Left lung (tissue), 10 donors: ENCODE measurements around the gene MCF2L2. TPM values are rescaled to one million over a fixed set of nuclear protein-coding genes. Genes with fewer than 3 reads are reported as not detected.
A peak's percentile ranks its signal among the peaks of the same experiment; 100 is the strongest.

Experiments used
- ATAC-seq: fragments of 200-7000 bp; cut with Tn5 transposase; one replicate; pipeline ENCODE4 v1.9.1; 2020; ENCODE audit warnings: moderate library complexity
- DNase-seq, 4 donors: peaks; one replicate each; pipeline ENCODE4 v3.0.0-alpha.2; 2013 to 2020
- H3K27ac ChIP-seq, 2 donors: fragments of 200-600 bp; sonication (generic) in 1 of 2; one replicate each; pipeline versions ENCODE4 v1.5.0 to v1.8.0; 2020 to 2021
- H3K27me3 ChIP-seq, 2 donors: fragments of 200-600 bp; sonication (generic) in 1 of 2; one replicate each; pipeline versions ENCODE4 v1.5.0 to v1.8.0; 2020 to 2021
- H3K36me3 ChIP-seq, 2 donors: fragments of 200-600 bp; sonication (generic) in 1 of 2; one replicate each; pipeline versions ENCODE4 v1.5.0 to v1.8.0; 2020 to 2021
- H3K4me1 ChIP-seq, 2 donors: fragments of 200-600 bp; one replicate each; pipeline ENCODE4 v1.8.0; 2021
- H3K4me3 ChIP-seq, 2 donors: fragments of 200-600 bp; sonication (generic) in 1 of 2; one replicate each; pipeline versions ENCODE4 v1.5.0 to v1.8.0; 2020 to 2021; ENCODE audit warnings: mild to moderate bottlenecking in 1 of 2
- H3K9me3 ChIP-seq, 2 donors: fragments of 200-600 bp; sonication (generic) in 1 of 2; one replicate each; pipeline versions ENCODE4 v1.5.0 to v1.8.0; 2020 to 2021
- intact Hi-C, 2 donors: fragments of 100-400 bp; cut with DNase I; formaldehyde crosslinking; loops; one replicate each; pipeline versions ENCODE4 v1.11.2 to v1.14.2; 2022
- polyA plus RNA-seq, 6 donors: library from polyadenylated mRNA; unstranded; fragments of 120-200 nt; gene quantifications; one replicate each; pipeline ENCODE4 v1.2.1, GENCODE V29; 2013; ENCODE audit not compliant: insufficient read length in 6 of 6
- total RNA-seq, 2 donors: library from RNA; stranded (reverse); fragmentation: NEBNext Ultra II Directional; extraction: Animal tissue kit (Norgen Biotek cat#: 25700); gene quantifications; one replicate each; pipeline ENCODE4 v1.2.1, GENCODE V29; 2021
- TF ChIP-seq, protein P1 (sequence below), 2 donors: fragments of 200-600 bp; sonication (generic) in 1 of 2; IDR thresholded peaks; one replicate each; pipeline versions ENCODE4 v1.5.0 to v1.8.0; 2021; ENCODE audit warnings: antibody characterized with exemption in 2 of 2
- donor health status: DM: no; HTN: yes; CAD: no.
- donor health status: DM: no; HTN: no; CAD: no.

Gene MCF2L2
- total and polyA plus RNA-seq, 8 donors, result 0.41 to 3.5 (median 2.2) TPM

DNA sequence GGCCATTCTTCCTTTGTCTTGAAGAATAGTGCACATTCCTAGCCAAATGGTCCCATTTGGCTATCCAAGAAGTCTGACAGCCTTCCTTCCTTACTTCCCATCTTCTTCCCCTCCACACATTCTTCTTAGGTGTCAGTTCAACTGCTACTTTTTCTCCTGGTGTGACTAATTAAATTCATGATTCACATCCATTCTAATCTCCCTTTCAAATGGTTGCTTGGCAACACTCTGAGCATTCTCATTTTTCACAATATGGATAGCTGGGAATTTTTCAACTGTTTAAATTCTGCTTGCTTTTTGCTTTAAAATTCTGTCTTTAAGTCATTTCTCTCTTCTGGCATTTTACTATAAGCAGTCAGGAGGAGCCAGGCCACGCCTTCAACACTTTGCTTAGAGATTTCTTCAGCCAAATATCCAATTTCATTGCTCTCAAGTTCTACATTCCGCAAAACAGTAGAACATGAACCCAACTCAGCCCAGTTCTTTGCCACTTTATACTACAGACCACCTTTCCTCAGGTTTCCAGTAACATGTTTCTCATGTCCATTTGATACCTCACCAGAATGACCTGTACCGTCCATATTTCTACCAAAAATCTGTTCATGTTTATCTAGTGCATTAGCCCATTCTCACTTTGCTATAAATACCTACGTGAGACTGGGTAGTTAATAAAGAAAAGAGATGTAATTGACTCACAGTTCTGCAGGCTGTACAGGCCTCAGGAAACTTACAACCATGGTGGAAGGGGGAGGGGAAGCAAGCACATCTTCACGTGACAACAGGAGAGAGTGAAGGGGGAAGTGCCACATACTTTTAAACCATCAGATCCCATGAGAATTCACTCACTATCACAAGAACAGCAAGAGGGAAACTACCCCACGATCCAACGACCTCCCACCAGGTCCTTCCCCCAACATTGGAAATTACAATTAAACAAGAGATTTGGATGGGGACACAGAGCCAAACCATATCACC lies 31.9 kb upstream of the MCF2L2 start:
- no peaks in the 10 kb centered on the region for H3K27me3 ChIP-seq
- intact Hi-C loops, result no loop called here
- H3K9me3 ChIP-seq, result no peaks in the 10 kb centered on the region
- H3K36me3 ChIP-seq, result peaks cover 0 to under 1% of the 10 kb centered on the region in 2 donors
- H3K4me1 ChIP-seq, result no peaks in the 10 kb centered on the region
- TF ChIP-seq, protein P1, sequence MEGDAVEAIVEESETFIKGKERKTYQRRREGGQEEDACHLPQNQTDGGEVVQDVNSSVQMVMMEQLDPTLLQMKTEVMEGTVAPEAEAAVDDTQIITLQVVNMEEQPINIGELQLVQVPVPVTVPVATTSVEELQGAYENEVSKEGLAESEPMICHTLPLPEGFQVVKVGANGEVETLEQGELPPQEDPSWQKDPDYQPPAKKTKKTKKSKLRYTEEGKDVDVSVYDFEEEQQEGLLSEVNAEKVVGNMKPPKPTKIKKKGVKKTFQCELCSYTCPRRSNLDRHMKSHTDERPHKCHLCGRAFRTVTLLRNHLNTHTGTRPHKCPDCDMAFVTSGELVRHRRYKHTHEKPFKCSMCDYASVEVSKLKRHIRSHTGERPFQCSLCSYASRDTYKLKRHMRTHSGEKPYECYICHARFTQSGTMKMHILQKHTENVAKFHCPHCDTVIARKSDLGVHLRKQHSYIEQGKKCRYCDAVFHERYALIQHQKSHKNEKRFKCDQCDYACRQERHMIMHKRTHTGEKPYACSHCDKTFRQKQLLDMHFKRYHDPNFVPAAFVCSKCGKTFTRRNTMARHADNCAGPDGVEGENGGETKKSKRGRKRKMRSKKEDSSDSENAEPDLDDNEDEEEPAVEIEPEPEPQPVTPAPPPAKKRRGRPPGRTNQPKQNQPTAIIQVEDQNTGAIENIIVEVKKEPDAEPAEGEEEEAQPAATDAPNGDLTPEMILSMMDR (IDR thresholded peaks at IDR 0.05), result no peak
- DNase-seq (no peak), ATAC-seq (no peak)
- H3K27ac ChIP-seq, result no peak overlapping the region
- H3K4me3 ChIP-seq, result no peak overlapping the region

DNA sequence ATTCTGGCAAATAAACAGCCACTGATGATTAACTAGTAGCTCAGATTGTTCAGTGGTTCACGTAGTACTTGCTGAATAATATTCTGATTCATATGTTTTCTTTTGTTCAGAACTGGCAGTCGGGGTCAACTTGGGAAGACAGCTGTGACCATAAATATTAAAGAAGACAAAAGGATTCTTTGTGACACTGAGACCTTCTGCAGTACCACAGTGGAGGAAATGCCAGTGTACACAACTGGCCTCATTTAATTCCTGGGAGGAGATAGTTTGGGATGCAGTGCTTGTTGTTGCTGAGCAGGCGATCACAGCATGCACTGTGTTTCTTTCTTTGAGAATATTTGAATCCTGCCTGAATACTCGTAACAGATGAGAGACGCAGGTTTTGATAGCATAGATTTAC lies 26.7 kb upstream of the MCF2L2 start:
- DNase-seq (no peak), ATAC-seq (no peak)
- peaks cover 0 to 5% of the 10 kb centered on the region in 2 donors for H3K36me3 ChIP-seq
- H3K27ac ChIP-seq, result no peak overlapping the region
- intact Hi-C loops, result no loop called here
- no peak overlapping the region for H3K4me3 ChIP-seq
- peaks cover 0 to under 1% of the 10 kb centered on the region in 2 donors for H3K4me1 ChIP-seq
- no peaks in the 10 kb centered on the region for H3K27me3 ChIP-seq
- TF ChIP-seq, protein P1 (IDR thresholded peaks at IDR 0.05), result no peak
- H3K9me3 ChIP-seq, result no peaks in the 10 kb centered on the region

DNA sequence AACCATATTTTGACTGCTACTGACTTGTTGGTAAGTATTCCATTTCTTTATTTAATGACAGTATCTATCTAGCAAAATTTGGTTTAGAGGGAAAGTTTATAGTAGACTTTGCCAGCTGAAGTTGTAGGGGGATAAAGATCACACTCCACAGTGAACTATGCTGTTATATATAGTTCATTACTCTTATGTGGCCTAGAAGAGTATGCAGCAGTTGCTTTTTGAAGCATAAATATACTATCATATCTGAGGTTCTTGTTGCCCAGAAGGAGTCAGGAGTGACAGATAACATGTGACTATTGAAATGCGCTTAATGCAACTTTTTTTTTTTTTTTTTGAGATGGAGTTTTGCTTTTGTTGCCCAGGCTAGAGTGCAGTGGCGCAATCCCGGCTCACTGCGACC lies 25.6 kb upstream of the MCF2L2 start:
- ATAC-seq, result no peak
- Histone ChIP-seq H3K27ac (no peak overlapping the region), H3K27me3 (no peaks in the 10 kb centered on the region), H3K4me3 (no peak overlapping the region), H3K4me1 (peaks cover 4 to 6% of the 10 kb centered on the region in 2 donors), H3K9me3 (no peaks in the 10 kb centered on the region), H3K36me3 (peaks cover 0 to 5% of the 10 kb centered on the region in 2 donors)
- TF ChIP-seq, protein P1 (IDR thresholded peaks at IDR 0.05), result no peak
- intact Hi-C loops, result no loop called here
- DNase-seq, result no peak

DNA sequence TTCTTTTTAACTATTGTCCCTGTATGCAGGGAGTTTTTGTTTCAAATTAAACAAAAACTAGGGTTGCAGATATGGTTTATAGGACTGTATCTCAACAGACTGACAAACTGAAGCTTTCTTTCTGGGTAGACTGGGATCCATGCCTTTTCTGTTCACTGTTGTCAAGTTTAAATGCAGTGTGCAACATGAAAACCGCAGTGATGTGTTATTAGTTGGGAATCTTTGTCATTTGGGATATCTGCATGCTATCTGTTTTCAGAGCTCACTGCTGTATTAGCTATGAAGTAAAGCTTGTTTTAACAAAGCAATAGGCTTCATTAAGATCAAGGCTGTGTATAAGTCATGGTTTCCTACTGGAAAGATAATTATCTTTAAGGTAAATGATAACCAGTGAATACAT lies 21.4 kb upstream of the MCF2L2 start:
- H3K27me3 ChIP-seq, result no peaks in the 10 kb centered on the region
- no peak overlapping the region for H3K4me3 ChIP-seq
- H3K36me3 ChIP-seq, result no peaks in the 10 kb centered on the region
- ATAC-seq (no peak), DNase-seq (no peak)
- intact Hi-C loops, result no loop called here
- no peaks in the 10 kb centered on the region for H3K9me3 ChIP-seq
- H3K27ac ChIP-seq, result no peak overlapping the region
- H3K4me1 ChIP-seq, result peaks cover 11 to 15% of the 10 kb centered on the region in 2 donors
- TF ChIP-seq, protein P1 (IDR thresholded peaks at IDR 0.05), result no peak

DNA sequence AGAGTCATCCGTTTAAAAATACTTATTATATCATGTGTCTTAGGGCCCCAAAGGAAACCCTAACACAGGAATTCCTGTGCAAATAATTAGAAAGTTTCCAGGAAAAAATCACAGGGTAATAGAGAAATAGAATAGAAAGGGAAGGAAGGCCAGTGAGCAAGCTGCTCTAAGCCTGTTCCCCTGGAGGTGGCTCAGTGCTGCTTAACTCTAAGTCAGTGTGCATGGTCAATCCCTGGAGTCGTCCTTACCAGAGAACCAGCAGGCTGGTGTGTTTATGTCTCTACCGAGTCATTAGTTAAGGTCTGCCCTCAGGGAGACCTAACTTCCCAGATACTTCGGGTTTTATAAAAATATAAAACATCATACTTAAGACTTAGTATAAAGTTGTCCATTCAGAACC lies 21.0 kb upstream of the MCF2L2 start:
- no peak for ATAC-seq
- Histone ChIP-seq H3K4me1 (peaks cover 11 to 15% of the 10 kb centered on the region in 2 donors), H3K4me3 (no peak overlapping the region), H3K9me3 (peaks cover 0 to 2% of the 10 kb centered on the region in 2 donors), H3K36me3 (no peaks in the 10 kb centered on the region), H3K27me3 (no peaks in the 10 kb centered on the region), H3K27ac (no peak overlapping the region)
- TF ChIP-seq, protein P1 (IDR thresholded peaks at IDR 0.05), result no peak
- intact Hi-C loops, result no loop called here
- peak in 1 of 4 donors; percentile 18 for DNase-seq
